A673 (cell line): ENCODE results near the gene GRM5. TPM values are rescaled to one million over a fixed set of nuclear protein-coding genes. Genes with fewer than 3 reads are reported as not detected.

Experiments
- BruUV-seq: library from RNA; stranded (reverse); fragments of 400-500 nt; replicated peaks from 2 replicates; lab custom pipeline; 2021; lab: Mats Ljungman, UMichigan
- CTCF ChIA-PET: fragments of 300-600 bp; sonication (Branson Sonifier 250); formaldehyde crosslinking; loops from one replicate; lab custom pipeline; 2022; ENCODE audit warnings: antibody characterized with exemption; lab: Charles Lee
- POLR2A ChIA-PET: fragments of 300-600 bp; sonication (Branson Sonifier 250); formaldehyde crosslinking; loops from one replicate; lab custom pipeline; 2022; ENCODE audit warnings: antibody characterized with exemption; ENCODE audit not compliant: low non-redundant PET; lab: Charles Lee
- DNase-seq: peaks from one replicate; pipeline ENCODE4 v3.0.0-alpha.2; 2015; ENCODE audit warnings: low spot score
- H3K27ac ChIP-seq: fragments of 200-600 bp; sonication (generic); 2 replicates; pipeline ENCODE4 v1.5.1; 2016; ENCODE audit warnings: mixed run types, low read depth, mild to moderate bottlenecking, mixed read lengths, antibody characterized with exemption, low read length; ENCODE audit not compliant: poor library complexity, severe bottlenecking
- H3K27me3 ChIP-seq: fragments of 200-600 bp; sonication (generic); replicated peaks from 2 replicates; pipeline ENCODE4 v1.6.1; 2017; ENCODE audit warnings: mixed run types, low read depth, mild to moderate bottlenecking, mixed read lengths, antibody characterized with exemption, low read length; ENCODE audit not compliant: insufficient read depth, poor library complexity
- H3K36me3 ChIP-seq: fragments of 200-600 bp; sonication (generic); 2 replicates; pipeline ENCODE4 v1.6.1; 2016; ENCODE audit warnings: mixed run types, mild to moderate bottlenecking, mixed read lengths, antibody characterized with exemption, low read length; ENCODE audit not compliant: insufficient read depth, poor library complexity, severe bottlenecking
- H3K4me1 ChIP-seq: fragments of 200-600 bp; sonication (generic); 2 replicates; pipeline ENCODE4 v1.6.1; 2017; ENCODE audit warnings: mixed run types, mild to moderate bottlenecking, mixed read lengths, antibody characterized with exemption, low read length; ENCODE audit not compliant: insufficient read depth, poor library complexity, severe bottlenecking
- H3K4me3 ChIP-seq: fragments of 200-600 bp; sonication (generic); 2 replicates; pipeline ENCODE4 v1.5.1; 2016; ENCODE audit warnings: low read depth, mixed run types, mild to moderate bottlenecking, mixed read lengths, low read length; ENCODE audit not compliant: poor library complexity, severe bottlenecking
- H3K9me3 ChIP-seq: fragments of 200-600 bp; sonication (generic); 2 replicates; pipeline ENCODE4 v1.6.1; 2016; ENCODE audit warnings: mixed run types, low read depth, mild to moderate bottlenecking, mixed read lengths, antibody characterized with exemption, low read length; ENCODE audit not compliant: poor library complexity, severe bottlenecking
- CTCF ChIP-seq: fragments of 300-800, 200-600 bp; sonication (generic); conservative IDR thresholded peaks from 2 replicates; pipeline ENCODE4 v1.5.1; 2017; ENCODE audit warnings: low read depth, mild to moderate bottlenecking, antibody characterized with exemption, low read length, moderate library complexity, mixed read lengths
- EZH2 ChIP-seq: fragments of 200-600 bp; sonication (generic); IDR thresholded peaks from 2 replicates; pipeline ENCODE4 v1.6.1; 2017; ENCODE audit warnings: borderline replicate concordance, low read depth, mild to moderate bottlenecking, mixed read lengths, antibody characterized with exemption, low read length; ENCODE audit not compliant: poor library complexity, severe bottlenecking
- intact Hi-C: fragments of 100-400 bp; cut with micrococcal nuclease; formaldehyde crosslinking; loops from one replicate; pipeline ENCODE4 v1.10.0; 2022; ENCODE audit not compliant: unreplicated experiment
- total RNA-seq: library from RNA; stranded (reverse); gene quantifications from 2 replicates; pipeline ENCODE4 v1.2.3, GENCODE V29; 2021

Gene GRM5
- total RNA-seq, 1 experiment from 2014 or later: not detected

DNA sequence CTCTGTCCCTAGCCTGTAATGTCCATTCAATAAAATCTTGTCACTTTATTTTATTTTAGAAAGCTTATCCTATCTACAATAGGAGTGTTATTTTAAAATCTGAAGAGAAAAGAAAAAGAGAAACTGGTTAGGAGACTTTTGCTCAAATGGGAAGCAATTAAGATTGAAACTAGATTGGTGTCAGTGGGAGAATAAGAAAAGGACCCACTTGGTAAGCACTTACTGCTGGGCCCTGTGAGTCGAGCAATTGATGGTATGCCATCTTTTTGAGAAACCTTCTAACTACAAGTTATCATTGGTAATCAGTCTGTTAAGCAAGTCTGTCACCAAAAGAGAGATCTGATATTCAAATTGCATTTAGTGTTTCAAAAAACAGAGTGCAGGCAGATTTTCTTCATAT lies 258.4 kb downstream of the GRM5 start:
- no peaks in the 10 kb centered on the region for H3K27me3 ChIP-seq
- ChIA-PET CTCF (no interaction called here), POLR2A (no interaction called here)
- DNase-seq: no peak
- H3K27ac ChIP-seq: no peak overlapping the region
- H3K4me1 ChIP-seq: no peaks in the 10 kb centered on the region
- no peak overlapping the region for H3K4me3 ChIP-seq
- intact Hi-C loops: no loop called here
- no peaks in the 10 kb centered on the region for H3K36me3 ChIP-seq
- TF ChIP-seq EZH2: no peak
- no peak for TF ChIP-seq CTCF
- no peaks in the 10 kb centered on the region for H3K9me3 ChIP-seq
- no TSS peak for BruUV-seq

- Histone ChIP-seq H3K4me3 (no peak overlapping the region), H3K9me3 (no peaks in the 10 kb centered on the region), H3K27me3 (no peaks in the 10 kb centered on the region), H3K36me3 (no peaks in the 10 kb centered on the region), H3K27ac (no peak overlapping the region), H3K4me1 (no peaks in the 10 kb centered on the region)
- intact Hi-C loops: no loop called here
- no peak for TF ChIP-seq EZH2
- no peak for TF ChIP-seq CTCF
- POLR2A ChIA-PET: no interaction called here
- CTCF ChIA-PET: no interaction called here
- BruUV-seq: no TSS peak
- DNase-seq: no peak
These were observed 259.4 kb downstream of the GRM5 start for GRCh38 chr11:88806410-88806809.

DNA sequence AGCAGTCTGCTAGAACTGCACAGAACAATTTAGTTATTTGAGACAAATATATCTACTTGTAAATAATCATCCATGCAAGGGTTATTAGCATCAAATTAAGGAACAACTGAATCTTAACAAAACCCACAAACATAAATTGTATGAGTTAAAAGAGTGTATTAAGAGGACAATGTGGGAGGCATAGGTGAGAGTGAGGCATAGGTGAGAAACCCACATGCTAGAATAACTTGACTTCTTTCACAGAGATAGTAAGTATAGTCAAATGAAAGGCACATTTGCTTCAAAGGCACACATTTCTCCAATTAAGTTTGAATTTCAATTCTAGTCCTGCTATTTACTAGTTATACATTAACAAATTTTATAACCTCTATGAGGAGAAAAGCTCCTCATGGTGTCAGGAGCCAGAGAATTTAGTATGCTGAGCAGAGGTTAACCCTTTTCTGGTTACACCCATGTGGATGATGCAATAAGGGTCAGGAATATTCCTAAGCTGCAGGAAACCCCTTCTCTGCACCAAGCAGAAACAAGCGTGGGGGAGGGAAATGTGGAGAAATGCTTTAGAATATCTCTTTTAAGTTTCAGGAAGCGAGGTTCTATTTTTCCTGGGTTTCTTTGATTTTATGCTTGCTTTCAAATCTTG lies 264.2 kb downstream of the GRM5 start:
- Histone ChIP-seq H3K36me3 (no peaks in the 10 kb centered on the region), H3K4me3 (no peak overlapping the region), H3K4me1 (no peaks in the 10 kb centered on the region), H3K27me3 (no peaks in the 10 kb centered on the region), H3K9me3 (no peaks in the 10 kb centered on the region), H3K27ac (no peak overlapping the region)
- DNase-seq: no peak
- ChIA-PET POLR2A (no interaction called here), CTCF (no interaction called here)
- BruUV-seq: no TSS peak
- intact Hi-C loops: no loop called here
- TF ChIP-seq EZH2 (no peak), CTCF (no peak)
